GM12891 (cell line): ENCODE data around the gene HLCS.

Experiments
- POLR2A ChIP-seq: IDR thresholded peaks from 2 replicates; pipeline ENCODE4 v1.6.1; 2011; ENCODE audit warnings: low read depth, low read length, control low read depth
- POLR2AphosphoS5 ChIP-seq: IDR thresholded peaks from 2 replicates; pipeline ENCODE4 v1.6.1; 2011; ENCODE audit warnings: low read depth, low read length, control low read depth

- TF ChIP-seq POLR2A = no peak
- TF ChIP-seq POLR2AphosphoS5 = no peak
Measured at GRCh38 chr21:36716836-36717235, 249.6 kb downstream of the HLCS start.
